PC-3 (cell line): ENCODE results near the gene WLS.

Experiments used
- CTCF ChIP-seq: fragments of 300-600 bp; sonication (generic); conservative IDR thresholded peaks from 2 replicates; pipeline ENCODE4 v1.5.1; 2017; ENCODE audit warnings: antibody characterized with exemption, low read depth, mild to moderate bottlenecking, low read length
- EZH2 ChIP-seq: fragments of 300-600 bp; sonication (generic); IDR thresholded peaks from one replicate; pipeline ENCODE4 v1.6.1; 2017; ENCODE audit warnings: antibody characterized with exemption, mild to moderate bottlenecking, low read length; ENCODE audit not compliant: unreplicated experiment
- EZH2phosphoT487 ChIP-seq: fragments of 300-600 bp; sonication (generic); IDR thresholded peaks from 2 replicates; pipeline ENCODE4 v1.6.1; 2018; ENCODE audit warnings: mild to moderate bottlenecking, antibody characterized with exemption, low read length, borderline replicate concordance

- TF ChIP-seq CTCF (no peak), EZH2 (no peak), EZH2phosphoT487 (no peak)
These were observed 23.0 kb upstream of the WLS start for GRCh38 chr1:68255301-68255700.
